GM18526 (cell line): ENCODE data around the gene ATG2B.

Experiments used
- POLR2A ChIP-seq: IDR thresholded peaks from 3 replicates; pipeline ENCODE4 v1.6.1; 2011; ENCODE audit not compliant: insufficient read length; ENCODE audit errors: extremely low read depth

The ATG2B gene

DNA sequence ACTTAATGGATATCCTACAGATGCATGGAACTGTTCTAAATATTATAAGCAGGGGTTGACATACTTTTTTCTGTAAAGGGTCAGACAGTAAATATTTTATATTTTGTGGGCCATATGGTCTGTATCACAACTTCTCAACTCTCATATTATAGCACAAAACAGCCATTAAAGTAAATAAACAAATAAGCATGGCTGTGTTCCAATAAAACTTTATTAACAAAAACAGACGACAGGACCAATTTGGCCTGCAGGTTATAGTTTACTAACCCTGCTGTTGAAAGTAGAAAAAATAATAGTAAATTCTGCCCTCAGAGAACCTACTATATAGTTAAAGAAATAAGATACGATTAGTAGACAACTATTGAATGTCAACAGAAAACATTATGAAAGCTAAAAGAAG, 17.5 kb downstream of the ATG2B start:
- no peak for TF ChIP-seq POLR2A

DNA sequence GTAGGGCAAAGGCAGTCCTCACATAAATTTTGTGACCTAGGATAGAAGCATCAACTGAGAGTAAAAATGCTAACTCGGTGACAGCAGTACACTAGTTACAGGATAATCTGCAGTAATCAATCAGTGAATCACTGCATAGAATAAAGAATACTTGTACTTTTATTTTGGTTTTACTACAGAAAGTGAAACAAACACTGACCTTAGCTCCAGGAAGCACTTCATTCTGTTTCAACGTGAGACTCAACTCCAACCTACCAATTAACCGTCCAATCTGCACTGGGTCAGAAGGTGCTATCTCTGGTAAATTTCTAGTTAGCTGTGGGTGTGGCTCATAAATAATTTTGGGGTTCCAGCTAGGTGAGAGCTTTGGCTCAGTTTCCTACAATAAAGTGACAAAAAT, 21.8 kb downstream of the ATG2B start:
- no peak for TF ChIP-seq POLR2A

DNA sequence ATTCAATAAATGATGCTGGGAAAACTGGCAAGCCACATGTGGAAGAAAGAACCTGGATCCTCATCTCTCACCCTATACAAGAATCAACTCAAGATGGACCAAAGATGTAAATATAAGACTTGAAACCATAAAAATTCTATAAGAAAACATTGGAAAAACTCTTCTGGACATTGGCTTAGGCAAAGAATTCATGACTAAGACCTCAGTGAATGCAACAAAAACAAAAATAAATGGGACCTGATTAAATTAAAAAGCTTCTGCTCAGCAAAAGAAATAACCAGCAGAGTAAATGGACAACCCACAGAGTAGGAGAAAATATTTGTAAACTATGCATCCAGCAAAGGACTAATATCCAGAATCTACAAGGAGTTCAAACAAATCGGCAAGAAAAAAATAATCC, 24.6 kb downstream of the ATG2B start:
- TF ChIP-seq POLR2A = no peak

DNA sequence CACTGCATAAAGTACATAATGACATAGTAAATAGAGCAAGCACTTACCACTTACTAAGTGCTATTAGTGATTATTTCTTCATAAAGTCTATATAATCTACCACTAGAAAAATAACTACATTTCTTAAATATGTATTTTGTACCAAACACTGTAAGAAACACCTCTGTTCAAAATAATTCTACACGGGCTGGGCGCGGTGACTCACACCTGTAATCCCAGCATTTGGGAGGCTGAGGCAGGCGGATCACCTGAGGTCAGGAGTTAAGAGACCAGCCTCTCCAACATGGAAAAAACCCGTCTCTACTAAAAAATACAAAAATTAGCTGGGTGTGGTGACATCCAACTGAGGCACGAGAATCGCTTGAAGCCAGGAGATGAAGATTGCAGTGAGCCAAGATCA, 38.9 kb downstream of the ATG2B start:
- TF ChIP-seq POLR2A = no peak

DNA sequence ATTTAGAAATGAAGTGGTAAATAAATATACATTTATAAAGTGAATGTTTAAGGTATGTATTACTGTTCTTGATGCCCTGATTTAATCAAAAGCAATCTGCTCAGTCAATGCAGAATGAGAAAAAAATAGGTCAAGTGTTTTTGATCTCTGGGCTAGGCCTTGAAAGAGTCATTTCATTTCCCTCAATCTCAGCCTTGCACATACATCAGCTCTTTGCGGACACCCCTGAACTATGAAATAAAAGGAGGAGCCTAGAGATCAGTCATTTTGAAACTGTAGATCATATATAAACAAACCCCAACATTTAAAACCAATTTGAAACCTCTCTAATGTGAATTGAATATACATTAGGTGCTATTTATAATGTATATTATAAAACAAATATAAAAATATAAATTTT, 42.5 kb downstream of the ATG2B start:
- TF ChIP-seq POLR2A = no peak

DNA sequence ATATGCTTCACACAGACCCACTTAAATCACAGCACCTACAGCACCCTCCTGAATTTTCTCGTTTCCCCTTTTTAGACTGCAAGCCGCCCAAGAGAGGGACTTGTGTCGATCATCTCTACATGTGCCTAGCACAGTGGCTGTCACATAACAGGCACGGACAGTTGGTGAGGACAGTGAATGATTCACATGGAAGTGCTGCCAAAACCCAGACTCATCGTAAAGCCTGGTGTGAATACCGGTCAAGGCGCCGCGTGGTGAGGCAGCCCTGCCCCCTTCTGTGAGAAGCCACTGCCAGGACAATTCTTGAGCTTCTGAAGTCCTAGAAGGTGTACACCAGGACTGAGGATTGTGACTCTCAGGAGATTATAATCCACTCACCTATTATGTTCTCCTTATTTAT, 44.3 kb downstream of the ATG2B start:
- TF ChIP-seq POLR2A = no peak

DNA sequence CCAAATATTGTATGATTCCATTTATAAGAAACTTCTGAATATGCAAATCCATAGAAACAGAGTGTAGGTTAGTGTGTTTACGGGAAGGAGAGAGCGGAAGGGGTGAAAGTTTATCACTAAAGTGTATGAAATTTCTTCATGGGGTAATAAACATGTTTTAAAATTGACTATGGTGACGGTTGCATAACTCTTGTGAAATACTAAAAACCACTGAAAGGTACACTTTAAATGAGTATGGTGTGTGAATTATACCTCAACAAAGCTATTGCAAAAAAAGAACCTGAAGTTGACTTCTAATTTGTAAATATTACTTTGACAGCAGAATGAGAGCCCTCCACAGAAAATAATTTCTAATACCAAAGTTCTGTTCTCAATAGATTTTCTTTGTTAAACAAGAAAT, 47.1 kb downstream of the ATG2B start:
- no peak for TF ChIP-seq POLR2A

DNA sequence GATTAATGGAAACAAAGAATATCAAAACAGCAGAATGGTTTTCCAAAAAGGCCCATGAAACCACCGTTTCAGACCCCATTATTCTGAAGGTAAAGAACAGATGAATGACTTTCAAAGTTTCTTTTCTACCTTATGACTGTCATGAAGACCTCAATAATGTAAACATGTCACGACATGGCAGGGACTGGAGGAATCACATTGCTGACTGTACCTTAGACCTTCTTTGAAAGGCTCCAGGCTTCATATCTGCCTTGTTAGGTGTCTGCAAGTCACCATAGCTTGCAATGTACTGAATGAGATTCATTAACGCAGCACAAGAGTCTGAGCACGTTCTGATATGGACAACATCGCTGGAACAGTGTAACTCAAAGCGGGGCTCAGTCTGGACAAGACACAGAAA, 52.2 kb downstream of the ATG2B start:
- no peak for TF ChIP-seq POLR2A

DNA sequence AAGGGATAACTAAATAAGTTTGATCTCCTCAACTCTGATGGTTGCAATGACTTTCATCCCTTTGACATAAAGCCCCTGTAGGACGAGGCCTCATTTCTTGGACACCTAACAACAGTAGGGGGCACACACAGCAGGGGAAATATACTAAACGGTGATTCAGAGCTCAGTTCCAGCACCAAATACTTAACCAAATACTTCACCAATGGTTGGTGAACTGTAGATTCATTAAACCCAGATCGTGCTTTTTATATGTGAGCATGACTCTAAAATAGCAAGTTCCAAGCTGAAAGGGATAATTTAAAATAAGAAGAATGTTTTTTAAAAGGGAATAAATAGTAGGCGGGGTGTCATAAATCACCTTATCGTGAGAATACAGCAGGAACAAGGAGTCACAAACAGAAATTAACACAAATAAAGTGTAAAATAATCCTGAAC, 53.2 kb downstream of the ATG2B start:
- no peak for TF ChIP-seq POLR2A

DNA sequence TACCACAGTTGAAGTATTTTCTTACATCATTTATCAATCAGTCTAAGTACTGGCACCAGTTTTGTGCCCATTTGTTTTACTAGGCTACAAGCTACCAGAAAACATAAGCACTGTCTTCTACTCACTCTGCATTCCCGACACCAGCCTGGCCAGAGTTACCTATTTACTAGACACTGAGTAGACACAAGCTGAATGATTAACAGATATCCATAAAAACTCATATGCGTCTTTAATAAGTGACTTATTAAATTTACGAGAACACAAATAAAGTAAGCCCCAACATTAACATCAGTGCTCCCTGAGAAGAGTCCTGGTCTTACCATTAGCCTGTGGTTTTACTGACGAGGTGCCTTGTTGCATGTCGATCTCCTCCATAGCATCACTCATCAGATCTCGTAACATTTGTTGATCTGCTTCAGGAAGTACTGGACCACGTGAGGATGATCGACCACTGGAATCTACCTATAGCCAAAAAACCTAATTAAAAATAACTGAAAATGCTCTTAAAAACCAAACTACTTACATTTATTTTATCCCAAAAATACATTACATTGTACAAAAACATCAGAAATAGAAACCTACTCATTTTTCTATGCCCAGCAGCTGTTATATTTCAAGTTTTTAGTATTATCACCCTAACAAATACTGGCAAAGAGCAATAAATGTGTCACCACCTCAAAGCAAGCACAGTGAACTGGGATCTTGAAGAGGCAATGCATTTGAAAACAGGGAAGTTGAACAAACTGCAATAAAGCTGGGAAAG, 53.8 kb downstream of the ATG2B start:
- TF ChIP-seq POLR2A = no peak

DNA sequence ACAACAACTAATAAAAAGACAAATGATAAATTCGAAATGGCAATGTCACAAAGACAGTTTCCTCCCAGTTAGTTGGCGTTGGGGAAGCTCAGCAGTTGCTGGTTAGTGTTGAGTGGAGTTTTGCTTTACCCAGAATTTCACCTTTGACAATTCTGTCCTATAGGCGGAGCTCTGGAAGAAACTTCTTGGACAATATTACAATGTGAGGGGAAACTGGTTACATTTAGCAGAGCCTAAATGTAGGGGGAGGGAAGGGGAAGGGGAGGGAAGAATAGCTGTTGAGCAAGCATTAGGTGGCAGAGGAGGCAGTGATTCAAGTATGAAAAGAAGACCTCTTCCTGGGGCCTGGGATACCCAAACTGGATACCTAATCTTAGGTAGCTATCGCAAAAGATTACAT, 55.7 kb downstream of the ATG2B start:
- TF ChIP-seq POLR2A = no peak

DNA sequence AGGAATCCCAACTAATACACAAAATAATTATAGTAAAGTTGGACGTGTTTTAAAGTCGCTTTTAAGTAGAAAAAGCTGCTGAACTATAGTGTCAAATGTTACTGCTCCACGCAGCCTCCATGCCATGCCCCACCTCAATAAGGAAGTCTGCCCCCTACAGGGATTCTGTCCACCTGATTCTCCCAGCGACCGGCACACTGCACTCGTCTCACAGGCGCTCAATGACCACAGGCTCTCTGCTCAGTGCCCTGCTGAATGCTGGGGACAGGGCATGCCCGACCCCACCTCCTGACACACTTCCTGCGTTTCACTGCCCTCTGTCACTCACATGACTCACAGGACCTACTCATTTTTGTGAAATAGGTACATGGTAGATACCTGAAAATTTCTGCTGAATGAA, 58.2 kb downstream of the ATG2B start:
- TF ChIP-seq POLR2A = no peak

DNA sequence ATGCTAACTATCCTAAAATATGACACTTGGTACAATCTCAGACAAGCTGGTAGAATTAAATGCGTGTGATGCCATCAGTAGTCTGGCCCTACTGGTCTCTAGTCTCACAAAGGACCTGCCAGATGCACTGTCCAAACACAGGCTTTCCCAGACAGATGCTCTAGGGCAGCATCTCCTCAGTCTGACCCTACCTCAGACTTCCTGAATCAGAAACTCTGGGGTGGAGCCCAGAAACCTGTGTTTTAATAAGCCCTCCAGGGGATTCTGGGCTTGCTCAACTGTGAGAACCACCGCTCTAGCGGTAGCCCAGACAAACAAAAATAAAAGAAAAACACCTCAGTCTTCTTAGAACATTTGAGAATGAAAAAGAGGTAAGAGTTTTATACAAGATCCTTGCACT, 59.2 kb downstream of the ATG2B start:
- no peak for TF ChIP-seq POLR2A

DNA sequence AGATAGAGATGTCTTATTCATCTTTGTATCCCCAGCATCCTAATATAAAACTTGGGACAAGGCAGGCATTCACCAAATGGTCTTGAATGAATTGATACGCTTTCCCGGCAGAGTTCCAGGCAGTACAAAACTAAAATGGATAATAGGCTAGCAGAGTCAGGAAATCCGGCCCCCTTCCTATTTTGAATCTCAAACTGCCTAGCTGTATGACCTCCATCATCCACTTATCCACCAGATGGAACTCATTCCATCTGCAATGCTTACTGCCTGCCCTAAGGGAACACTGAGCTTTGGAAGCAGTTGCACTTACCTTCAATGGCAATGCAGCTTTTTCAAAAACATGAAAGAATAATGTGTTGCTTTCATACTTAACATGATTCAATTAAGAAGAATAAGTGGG, 63.7 kb downstream of the ATG2B start:
- no peak for TF ChIP-seq POLR2A

DNA sequence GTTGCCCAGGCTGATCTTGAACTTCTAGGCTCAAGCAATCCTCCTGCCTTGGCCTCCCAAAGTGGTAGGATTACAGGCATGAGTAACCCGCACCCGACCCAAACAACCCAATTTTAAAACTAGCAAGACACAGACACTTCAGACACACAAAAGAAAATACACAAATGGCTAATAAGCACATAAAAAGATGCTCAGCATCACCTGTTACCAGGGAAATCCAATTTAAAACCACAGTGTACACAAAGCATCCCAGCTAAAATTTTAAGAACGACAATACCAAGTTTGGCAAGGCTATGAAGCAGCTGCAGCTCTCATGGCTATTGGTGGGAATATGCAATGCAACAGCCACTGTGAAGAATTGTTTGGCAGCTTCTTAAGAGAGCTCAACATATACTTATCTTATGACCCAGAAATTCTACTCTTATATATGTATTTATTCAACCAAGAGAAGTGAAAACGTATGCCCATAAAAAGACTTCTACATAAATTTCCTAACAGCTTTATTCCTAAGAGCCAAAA, 65.1 kb downstream of the ATG2B start:
- TF ChIP-seq POLR2A = no peak

DNA sequence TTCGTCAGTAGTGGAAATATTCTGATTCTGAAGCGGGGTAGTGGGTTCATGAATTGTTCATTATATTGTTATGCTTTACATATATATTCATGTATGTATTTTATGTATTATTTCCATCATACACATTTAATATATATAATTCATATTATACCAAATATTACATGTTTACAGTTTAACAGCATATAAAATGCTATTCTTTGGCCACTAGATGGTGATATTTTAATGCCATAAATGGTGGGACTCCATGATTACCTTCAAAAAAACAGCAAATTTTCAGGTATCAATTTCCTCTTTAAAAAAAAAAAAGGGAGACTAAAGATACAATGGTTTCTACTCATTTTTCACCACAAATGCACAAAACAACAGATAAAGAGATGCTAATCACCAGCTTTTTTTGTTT, 66.1 kb downstream of the ATG2B start:
- no peak for TF ChIP-seq POLR2A

DNA sequence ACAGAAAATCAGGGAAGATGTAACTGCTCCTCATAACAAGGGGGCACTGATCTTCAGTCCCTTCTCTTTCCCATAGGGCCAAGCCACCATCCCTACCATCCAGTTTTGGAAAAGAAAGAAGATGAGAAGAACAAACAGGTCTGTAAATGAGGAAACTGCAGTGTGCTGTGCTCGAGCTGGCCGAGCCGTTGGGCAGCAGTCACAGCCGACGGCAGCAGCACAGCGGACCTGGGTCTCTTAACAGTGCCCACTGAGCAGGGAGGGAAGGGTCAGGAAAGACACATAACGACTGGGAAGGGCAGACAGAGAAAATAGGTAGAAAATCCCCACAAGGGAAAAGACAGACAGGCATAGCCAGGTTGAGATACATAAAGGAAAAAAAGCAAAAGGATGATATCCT, 68.9 kb downstream of the ATG2B start:
- TF ChIP-seq POLR2A = no peak

DNA sequence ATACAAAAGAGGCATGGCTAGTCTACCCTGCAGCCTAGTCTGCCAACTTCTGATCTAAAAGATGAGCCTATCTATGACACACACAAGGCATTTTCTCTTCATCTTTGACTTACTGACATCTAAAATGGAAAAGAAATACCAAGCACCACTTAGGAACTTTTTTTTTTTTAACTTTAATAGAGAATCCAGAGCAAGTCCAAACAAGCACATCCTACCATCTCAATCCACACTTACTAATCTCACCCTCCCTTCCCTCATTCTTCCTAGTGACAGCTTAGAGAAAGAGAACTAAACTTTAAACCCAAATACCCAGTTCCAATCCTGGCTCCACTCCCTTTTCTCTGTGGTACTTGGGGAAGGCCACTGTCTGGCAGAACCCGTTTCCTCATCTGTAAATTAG, 75.3 kb downstream of the ATG2B start:
- TF ChIP-seq POLR2A = no peak

DNA sequence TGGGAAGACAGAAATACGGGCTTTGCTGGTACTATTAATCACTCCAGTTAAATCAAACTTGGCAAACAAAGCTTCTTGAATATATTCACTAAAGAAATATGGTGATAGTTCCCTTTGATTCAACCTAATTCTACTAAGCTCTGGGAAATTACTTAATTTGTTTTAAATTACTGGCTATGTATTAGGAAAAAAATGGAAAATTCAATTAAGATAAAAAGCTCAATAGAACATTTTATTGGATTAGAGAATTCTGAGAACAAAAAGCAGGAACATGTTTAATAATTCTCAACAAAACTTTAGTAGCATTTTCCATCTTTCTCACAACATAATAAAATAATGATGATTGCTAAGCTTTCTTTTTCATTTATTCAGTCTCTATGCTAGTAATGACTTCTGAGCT, 76.9 kb downstream of the ATG2B start:
- TF ChIP-seq POLR2A = no peak
